Suprapubic skin (tissue), 4 donors: ENCODE data around the gene APLP2. TPM values are rescaled to one million over a fixed set of nuclear protein-coding genes. Genes with fewer than 3 reads are reported as not detected.

Experiments used
- DNase-seq, 2 donors: peaks; one replicate each; pipeline ENCODE4 v3.0.0-alpha.2; 2019; ENCODE audit warnings: low spot score in 2 of 2
- H3K27ac ChIP-seq: fragments of 200-600 bp; sonication (generic); one replicate; pipeline ENCODE4 v1.5.1; 2019
- H3K27me3 ChIP-seq: fragments of 200-600 bp; sonication (generic); one replicate; pipeline ENCODE4 v1.5.1; 2019
- H3K36me3 ChIP-seq: fragments of 200-600 bp; sonication (generic); one replicate; pipeline ENCODE4 v1.5.1; 2019
- H3K4me1 ChIP-seq: fragments of 200-600 bp; sonication (generic); one replicate; pipeline ENCODE4 v1.5.1; 2019
- H3K4me3 ChIP-seq: fragments of 200-600 bp; sonication (generic); one replicate; pipeline ENCODE4 v1.5.1; 2019; ENCODE audit warnings: mild to moderate bottlenecking
- H3K9me3 ChIP-seq: fragments of 200-600 bp; sonication (generic); one replicate; pipeline ENCODE4 v1.5.1; 2019
- EP300 ChIP-seq: sonication (generic); formaldehyde crosslinking; IDR thresholded peaks from one replicate; pipeline ENCODE4 v1.6.1; 2017; ENCODE audit warnings: antibody characterized with exemption
- POLR2A ChIP-seq, 2 donors: fragments of 450-650 bp; IDR thresholded peaks; one replicate each; pipeline ENCODE4 v1.6.1; 2017; ENCODE audit warnings: antibody characterized with exemption in 2 of 2, mild to moderate bottlenecking in 2 of 2, moderate library complexity in 2 of 2
- POLR2AphosphoS5 ChIP-seq, 3 donors: sonication (generic); formaldehyde crosslinking; IDR thresholded peaks; one replicate each; pipeline ENCODE4 v1.6.1; 2017; ENCODE audit warnings: antibody characterized with exemption in 3 of 3
- WGBS: methylation state at CpG from one replicate; pipeline ENCODE4 v1.1.5; 2018; 5-methylcytosine and 5-hydroxymethylcytosine counted together
- total RNA-seq, 4 donors: library from RNA; depleted of rRNA; stranded (reverse); fragments of >200 nt; gene quantifications; one replicate each; pipeline ENCODE4 v1.1.0, GENCODE V29; 2016
- TF ChIP-seq, protein P1 (sequence below), 2 donors: fragments of 200-600 bp in 1 of 2; fragments of 450-650 bp in 1 of 2; sonication (generic) in 1 of 2; IDR thresholded peaks; one replicate each; pipeline ENCODE4 v1.5.1; 2016 to 2019; ENCODE audit warnings: antibody characterized with exemption in 2 of 2, mild to moderate bottlenecking in 1 of 2, moderate library complexity in 1 of 2

Gene APLP2
- total RNA-seq, 4 donors from 2014 or later = 150 to 237 (median 174) TPM

DNA sequence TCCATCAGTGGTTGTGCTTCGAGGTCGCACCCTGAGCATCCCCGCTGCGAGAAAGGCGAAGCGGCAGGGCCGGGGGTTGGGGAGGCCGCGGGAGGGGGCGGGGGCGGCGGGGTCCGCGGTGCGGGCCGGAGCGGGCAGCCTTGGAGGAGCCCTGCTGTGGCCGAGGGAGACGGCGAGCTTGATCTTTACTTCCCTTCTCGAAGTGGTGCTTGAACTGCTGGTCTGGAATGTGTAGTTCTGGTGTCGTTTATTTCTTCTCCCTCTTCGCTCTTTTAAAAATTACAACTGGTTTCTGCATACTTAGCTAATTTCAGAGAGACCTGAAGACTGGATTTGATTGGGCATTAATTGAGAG lies 1.1 kb downstream of the APLP2 start:
- DNase-seq = peak in 1 of 2 donors; percentile 62
- TF ChIP-seq, protein P1, sequence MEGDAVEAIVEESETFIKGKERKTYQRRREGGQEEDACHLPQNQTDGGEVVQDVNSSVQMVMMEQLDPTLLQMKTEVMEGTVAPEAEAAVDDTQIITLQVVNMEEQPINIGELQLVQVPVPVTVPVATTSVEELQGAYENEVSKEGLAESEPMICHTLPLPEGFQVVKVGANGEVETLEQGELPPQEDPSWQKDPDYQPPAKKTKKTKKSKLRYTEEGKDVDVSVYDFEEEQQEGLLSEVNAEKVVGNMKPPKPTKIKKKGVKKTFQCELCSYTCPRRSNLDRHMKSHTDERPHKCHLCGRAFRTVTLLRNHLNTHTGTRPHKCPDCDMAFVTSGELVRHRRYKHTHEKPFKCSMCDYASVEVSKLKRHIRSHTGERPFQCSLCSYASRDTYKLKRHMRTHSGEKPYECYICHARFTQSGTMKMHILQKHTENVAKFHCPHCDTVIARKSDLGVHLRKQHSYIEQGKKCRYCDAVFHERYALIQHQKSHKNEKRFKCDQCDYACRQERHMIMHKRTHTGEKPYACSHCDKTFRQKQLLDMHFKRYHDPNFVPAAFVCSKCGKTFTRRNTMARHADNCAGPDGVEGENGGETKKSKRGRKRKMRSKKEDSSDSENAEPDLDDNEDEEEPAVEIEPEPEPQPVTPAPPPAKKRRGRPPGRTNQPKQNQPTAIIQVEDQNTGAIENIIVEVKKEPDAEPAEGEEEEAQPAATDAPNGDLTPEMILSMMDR (IDR thresholded peaks at IDR 0.05) = no peak
- TF ChIP-seq EP300 (no peak), POLR2AphosphoS5 (IDR thresholded peaks at IDR 0.05) (no peak), POLR2A (IDR thresholded peaks at IDR 0.05) (no peak)
- Histone ChIP-seq H3K27me3 (no peaks in the 10 kb centered on the region), H3K27ac (peak overlapping the region; percentile 91), H3K36me3 (no peaks in the 10 kb centered on the region), H3K4me3 (peak overlapping the region; percentile 70), H3K4me1 (peaks cover 45% of the 10 kb centered on the region), H3K9me3 (no peaks in the 10 kb centered on the region)
- WGBS = under 1% methylated on average over 6 of the region's 23 CpGs

DNA sequence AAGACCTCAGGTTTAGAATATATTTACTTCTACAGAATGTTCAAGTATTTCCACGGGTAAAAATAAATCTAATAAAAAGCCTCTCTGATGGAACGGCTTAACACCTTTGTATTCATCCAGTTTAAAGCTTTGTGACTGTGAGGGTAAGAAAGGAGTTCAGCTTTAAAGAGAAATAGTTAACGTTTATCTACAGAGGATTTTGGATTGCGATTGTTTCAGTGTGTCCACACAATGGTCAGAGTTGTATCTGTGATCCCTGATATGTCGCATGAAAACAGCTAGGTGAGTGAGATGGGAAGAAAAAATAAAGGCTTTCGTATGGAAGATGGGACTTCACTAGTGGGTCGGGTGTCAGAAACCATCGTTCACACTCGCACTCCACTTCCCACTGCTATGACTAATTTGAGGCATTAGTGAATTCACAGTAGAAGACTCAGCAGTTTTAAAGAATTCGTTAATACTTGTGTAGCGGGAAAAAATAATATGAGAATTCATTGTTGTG lies 1.6 kb downstream of the APLP2 start:
- H3K36me3 ChIP-seq = no peaks in the 10 kb centered on the region
- peak overlapping the region; percentile 91 for H3K27ac ChIP-seq
- TF ChIP-seq POLR2AphosphoS5 (IDR thresholded peaks at IDR 0.05) (no peak), EP300 (no peak), POLR2A (IDR thresholded peaks at IDR 0.05) (no peak)
- TF ChIP-seq, protein P1 (IDR thresholded peaks at IDR 0.05) = no peak
- H3K4me3 ChIP-seq = peak overlapping the region; percentile 70
- DNase-seq = no peak
- H3K9me3 ChIP-seq = no peaks in the 10 kb centered on the region
- peaks cover 41% of the 10 kb centered on the region for H3K4me1 ChIP-seq
- no peaks in the 10 kb centered on the region for H3K27me3 ChIP-seq
- WGBS = 13% methylated on average over 11 of the region's 11 CpGs

DNA sequence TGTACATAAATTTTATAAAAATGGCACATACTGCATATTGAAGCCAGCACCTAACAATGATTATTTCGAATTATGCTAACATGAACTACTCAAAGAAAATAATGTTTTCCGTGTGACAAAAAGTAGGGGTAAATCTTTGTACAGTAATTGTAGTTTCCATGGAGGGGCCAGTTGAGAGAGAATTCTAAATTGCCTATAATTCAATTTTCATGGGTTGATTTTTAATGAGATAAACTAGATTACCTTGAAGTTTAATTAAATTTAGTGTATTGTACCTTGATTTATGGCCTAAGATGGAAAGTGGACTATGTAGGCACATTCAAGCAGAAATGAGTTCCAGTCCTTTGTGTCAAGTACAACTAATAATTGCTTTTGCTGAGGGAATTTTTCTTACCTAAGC lies 5.0 kb downstream of the APLP2 start:
- Histone ChIP-seq H3K4me1 (peaks cover 32% of the 10 kb centered on the region), H3K36me3 (no peaks in the 10 kb centered on the region)
- WGBS = 90% methylated on average over 2 of the region's 2 CpGs

DNA sequence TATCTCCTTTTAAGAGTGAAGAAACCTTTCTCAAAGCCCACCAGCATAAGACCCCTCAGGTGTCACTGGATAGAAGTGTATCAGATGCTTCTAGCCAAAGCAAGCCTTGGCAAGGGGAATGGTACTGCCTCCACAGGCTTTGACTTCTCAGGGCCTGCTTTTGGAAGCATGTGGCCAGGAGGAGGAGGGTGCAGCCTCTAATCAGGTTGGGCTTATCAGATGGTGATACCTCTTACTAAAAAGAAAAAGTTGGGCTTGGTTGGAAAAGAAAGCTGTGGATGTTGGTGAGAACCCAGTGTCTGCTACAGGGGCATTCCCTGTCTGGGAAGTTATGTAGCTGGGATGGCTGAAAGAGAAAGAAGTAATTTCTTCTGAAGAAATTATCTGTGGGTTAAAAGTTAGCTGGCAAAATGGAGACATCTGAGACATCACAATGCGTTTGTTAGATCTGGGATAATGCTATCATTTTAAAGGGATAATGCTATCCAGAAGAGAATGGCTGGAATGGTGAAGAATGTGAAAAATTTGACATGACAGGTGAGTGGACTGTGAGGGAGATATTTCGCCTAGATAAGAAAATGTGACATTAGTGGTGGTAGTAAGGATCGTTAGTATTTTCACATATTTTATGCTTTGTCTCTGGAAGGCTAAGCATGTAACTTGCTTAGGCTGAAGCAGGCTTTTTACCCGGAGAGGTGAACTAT lies 7.2 kb downstream of the APLP2 start:
- Histone ChIP-seq H3K4me1 (peaks cover 16% of the 10 kb centered on the region), H3K9me3 (no peaks in the 10 kb centered on the region), H3K27ac (no peak overlapping the region), H3K27me3 (no peaks in the 10 kb centered on the region), H3K4me3 (no peak overlapping the region), H3K36me3 (no peaks in the 10 kb centered on the region)
- no peak for DNase-seq
- TF ChIP-seq POLR2AphosphoS5 (IDR thresholded peaks at IDR 0.05) = no peak
- TF ChIP-seq, protein P1 (IDR thresholded peaks at IDR 0.05) = no peak
- no peak for TF ChIP-seq POLR2A (IDR thresholded peaks at IDR 0.05)
- no peak for TF ChIP-seq EP300
- 72% methylated on average over 4 of the region's 4 CpGs for WGBS

More for the DNA sequence above, 5.0 kb downstream of the APLP2 start:
- H3K9me3 ChIP-seq = no peaks in the 10 kb centered on the region
- no peaks in the 10 kb centered on the region for H3K27me3 ChIP-seq
- TF ChIP-seq, protein P1 (IDR thresholded peaks at IDR 0.05) = no peak
- TF ChIP-seq POLR2A (IDR thresholded peaks at IDR 0.05) (no peak), POLR2AphosphoS5 (IDR thresholded peaks at IDR 0.05) (no peak), EP300 (no peak)
- H3K27ac ChIP-seq = no peak overlapping the region
- H3K4me3 ChIP-seq = no peak overlapping the region
- DNase-seq = no peak

DNA sequence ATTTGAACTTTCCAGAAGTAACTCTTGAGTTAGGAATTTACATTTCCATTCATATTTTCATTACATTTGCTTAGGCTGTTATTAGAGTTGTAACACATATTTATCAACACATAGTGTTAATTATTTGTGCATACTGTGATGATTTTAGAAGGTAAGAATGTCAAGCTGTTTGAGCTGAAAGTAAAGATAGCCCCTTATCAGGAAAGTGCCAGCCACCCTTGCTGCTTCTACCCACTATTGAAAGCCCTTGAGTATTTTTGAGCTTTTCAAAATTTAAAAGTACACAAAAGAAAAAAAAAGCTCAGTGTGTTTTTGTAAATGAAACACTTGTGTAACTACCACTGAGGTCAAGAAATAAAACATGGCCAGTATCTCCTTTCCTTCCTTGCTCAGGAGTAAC lies 8.0 kb downstream of the APLP2 start:
- Histone ChIP-seq H3K36me3 (no peaks in the 10 kb centered on the region), H3K4me1 (peaks cover 9% of the 10 kb centered on the region), H3K27me3 (no peaks in the 10 kb centered on the region), H3K9me3 (no peaks in the 10 kb centered on the region), H3K27ac (no peak overlapping the region), H3K4me3 (no peak overlapping the region)
- no peak for TF ChIP-seq POLR2A (IDR thresholded peaks at IDR 0.05)
- no peak for TF ChIP-seq POLR2AphosphoS5 (IDR thresholded peaks at IDR 0.05)
- TF ChIP-seq, protein P1 (IDR thresholded peaks at IDR 0.05) = no peak
- TF ChIP-seq EP300 = no peak
- no peak for DNase-seq
